Right lobe of liver (tissue), 4 donors: ENCODE data around the gene FAM110C.

Experiments used
- POLR2A ChIP-seq: fragments of 450-650 bp; IDR thresholded peaks from one replicate; pipeline ENCODE4 v1.6.1; 2017; ENCODE audit warnings: antibody characterized with exemption, mild to moderate bottlenecking
- TF ChIP-seq, protein P1 (sequence below), 4 donors: fragments of 200-600 bp in 3 of 4; fragments of 450-650 bp in 1 of 4; IDR thresholded peaks; one replicate each; pipeline versions ENCODE4 v1.5.1 to v1.8.0; 2016 to 2022; ENCODE audit warnings: antibody characterized with exemption in 4 of 4, mild to moderate bottlenecking in 2 of 4
- donor health status: DM: no; HTN: no; CAD: no.
- donor health status: DM: no; HTN: no; CAD: no.
- donor health status: DM: no; HTN: yes; CAD: no.

DNA sequence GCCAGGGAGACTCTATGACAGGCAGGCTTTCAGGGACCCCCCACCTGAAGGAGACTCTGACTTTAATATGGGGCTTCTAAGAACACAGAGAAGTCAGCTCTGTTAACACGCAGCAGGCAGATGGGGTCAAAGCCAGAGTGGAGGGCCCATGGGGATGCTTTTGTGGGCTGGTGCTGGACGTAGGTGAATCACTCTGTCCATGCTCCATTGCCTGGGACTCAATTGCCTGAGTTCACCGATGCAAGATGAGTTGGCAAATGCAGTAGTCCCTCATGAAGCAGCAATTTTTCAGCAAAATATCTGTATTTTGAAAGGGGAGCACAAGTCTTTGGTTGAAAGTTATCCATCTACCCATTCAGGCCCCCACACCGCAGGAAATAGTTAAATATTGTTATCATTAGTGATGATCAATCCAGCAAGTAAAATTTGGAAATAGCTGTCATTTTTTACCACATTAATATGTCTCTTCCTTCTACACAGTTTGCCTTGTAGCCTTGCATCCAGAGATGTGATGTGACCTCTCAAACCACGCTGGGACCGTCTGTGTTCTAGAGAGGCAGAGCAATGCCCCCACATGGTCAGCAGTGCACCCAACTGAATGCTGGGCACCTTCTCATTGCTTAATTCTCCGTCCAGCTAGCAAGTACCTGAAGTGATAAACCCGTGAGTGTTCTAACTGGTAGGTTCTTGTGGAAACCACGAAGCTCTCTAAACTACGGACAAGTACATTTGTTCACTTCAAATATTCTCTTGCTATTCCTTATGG is 34.8 kb upstream of the FAM110C start:
- TF ChIP-seq, protein P1, sequence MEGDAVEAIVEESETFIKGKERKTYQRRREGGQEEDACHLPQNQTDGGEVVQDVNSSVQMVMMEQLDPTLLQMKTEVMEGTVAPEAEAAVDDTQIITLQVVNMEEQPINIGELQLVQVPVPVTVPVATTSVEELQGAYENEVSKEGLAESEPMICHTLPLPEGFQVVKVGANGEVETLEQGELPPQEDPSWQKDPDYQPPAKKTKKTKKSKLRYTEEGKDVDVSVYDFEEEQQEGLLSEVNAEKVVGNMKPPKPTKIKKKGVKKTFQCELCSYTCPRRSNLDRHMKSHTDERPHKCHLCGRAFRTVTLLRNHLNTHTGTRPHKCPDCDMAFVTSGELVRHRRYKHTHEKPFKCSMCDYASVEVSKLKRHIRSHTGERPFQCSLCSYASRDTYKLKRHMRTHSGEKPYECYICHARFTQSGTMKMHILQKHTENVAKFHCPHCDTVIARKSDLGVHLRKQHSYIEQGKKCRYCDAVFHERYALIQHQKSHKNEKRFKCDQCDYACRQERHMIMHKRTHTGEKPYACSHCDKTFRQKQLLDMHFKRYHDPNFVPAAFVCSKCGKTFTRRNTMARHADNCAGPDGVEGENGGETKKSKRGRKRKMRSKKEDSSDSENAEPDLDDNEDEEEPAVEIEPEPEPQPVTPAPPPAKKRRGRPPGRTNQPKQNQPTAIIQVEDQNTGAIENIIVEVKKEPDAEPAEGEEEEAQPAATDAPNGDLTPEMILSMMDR (IDR thresholded peaks at IDR 0.05): peak; percentile 24 to 55 (median 46)
- TF ChIP-seq POLR2A: no peak
